Chondrocyte (in vitro differentiated cells): ENCODE results near the gene MYLK. TPM values are rescaled to one million over a fixed set of nuclear protein-coding genes. Genes with fewer than 3 reads are reported as not detected.

Experiments used
- DNase-seq: peaks from one replicate; pipeline ENCODE4 v3.0.0; 2021; ENCODE audit warnings: mixed read lengths, low spot score
- H3K27ac Mint-ChIP-seq: one replicate; pipeline ENCODE4 v1.8.0; 2021; ENCODE audit warnings: mild to moderate bottlenecking, moderate library complexity, mixed read lengths; ENCODE audit not compliant: unreplicated experiment
- H3K27me3 Mint-ChIP-seq: 2 replicates; pipeline ENCODE4 v1.8.0; 2021; ENCODE audit warnings: low read depth, mixed read lengths
- H3K36me3 Mint-ChIP-seq: 2 replicates; pipeline ENCODE4 v1.8.0; 2021; ENCODE audit warnings: low read depth, mixed read lengths
- H3K4me1 Mint-ChIP-seq: 2 replicates; pipeline ENCODE4 v1.8.0; 2021; ENCODE audit warnings: low read depth, mild to moderate bottlenecking, mixed read lengths
- H3K4me3 Mint-ChIP-seq: one replicate; pipeline ENCODE4 v1.8.0; 2021; ENCODE audit warnings: mild to moderate bottlenecking, moderate library complexity, mixed read lengths; ENCODE audit not compliant: unreplicated experiment
- H3K9me3 Mint-ChIP-seq: 2 replicates; pipeline ENCODE4 v1.8.0; 2021; ENCODE audit warnings: low read depth, mixed read lengths
- total RNA-seq: library from RNA; stranded (reverse); gene quantifications from 3 replicates; pipeline ENCODE4 v1.2.1, GENCODE V29; 2021
- TF ChIP-seq, protein P1 (sequence below): fragments of 200-600 bp; sonication (generic); IDR thresholded peaks from 2 replicates; pipeline ENCODE4 v1.5.0; 2021; ENCODE audit warnings: antibody characterized with exemption, mild to moderate bottlenecking, moderate library complexity

MYLK gene
- total RNA-seq, 1 donor from 2014 or later = 405 TPM

DNA sequence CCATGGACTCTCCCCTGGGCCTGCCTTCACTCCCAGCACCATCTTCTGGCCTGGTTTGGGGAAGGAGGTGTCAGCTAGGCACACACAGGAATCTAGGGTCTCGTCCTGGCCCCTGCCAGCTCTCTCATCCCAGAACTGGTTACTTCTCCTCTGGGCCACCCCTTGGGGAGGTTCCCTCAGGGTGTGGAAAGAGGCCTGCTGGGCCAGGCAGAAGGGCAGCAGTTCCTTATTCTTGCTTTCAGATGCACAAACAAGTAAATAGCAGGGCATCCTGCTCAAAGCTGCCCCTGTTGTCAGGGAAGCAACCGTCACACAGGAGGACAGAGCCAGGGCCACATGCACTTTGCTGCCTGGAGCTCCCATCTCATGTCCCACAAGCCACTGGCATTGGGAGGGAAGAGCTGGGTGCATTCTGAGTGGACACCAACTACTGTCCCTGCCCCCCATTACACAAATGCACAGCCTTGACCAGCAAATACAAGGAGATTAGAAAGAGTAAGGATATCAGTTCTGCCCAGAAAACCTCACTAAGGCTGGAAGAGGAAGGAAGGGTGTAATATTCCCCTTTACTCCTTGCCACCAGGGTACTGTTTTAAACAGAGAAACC, 190.4 kb downstream of the MYLK start:
- peak overlapping the region; percentile 86 for H3K27ac Mint-ChIP-seq
- no peaks in the 10 kb centered on the region for H3K9me3 Mint-ChIP-seq
- TF ChIP-seq, protein P1, sequence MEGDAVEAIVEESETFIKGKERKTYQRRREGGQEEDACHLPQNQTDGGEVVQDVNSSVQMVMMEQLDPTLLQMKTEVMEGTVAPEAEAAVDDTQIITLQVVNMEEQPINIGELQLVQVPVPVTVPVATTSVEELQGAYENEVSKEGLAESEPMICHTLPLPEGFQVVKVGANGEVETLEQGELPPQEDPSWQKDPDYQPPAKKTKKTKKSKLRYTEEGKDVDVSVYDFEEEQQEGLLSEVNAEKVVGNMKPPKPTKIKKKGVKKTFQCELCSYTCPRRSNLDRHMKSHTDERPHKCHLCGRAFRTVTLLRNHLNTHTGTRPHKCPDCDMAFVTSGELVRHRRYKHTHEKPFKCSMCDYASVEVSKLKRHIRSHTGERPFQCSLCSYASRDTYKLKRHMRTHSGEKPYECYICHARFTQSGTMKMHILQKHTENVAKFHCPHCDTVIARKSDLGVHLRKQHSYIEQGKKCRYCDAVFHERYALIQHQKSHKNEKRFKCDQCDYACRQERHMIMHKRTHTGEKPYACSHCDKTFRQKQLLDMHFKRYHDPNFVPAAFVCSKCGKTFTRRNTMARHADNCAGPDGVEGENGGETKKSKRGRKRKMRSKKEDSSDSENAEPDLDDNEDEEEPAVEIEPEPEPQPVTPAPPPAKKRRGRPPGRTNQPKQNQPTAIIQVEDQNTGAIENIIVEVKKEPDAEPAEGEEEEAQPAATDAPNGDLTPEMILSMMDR = no peak
- DNase-seq = no peak
- peak overlapping the region; percentile 87 for H3K4me3 Mint-ChIP-seq
- no peaks in the 10 kb centered on the region for H3K27me3 Mint-ChIP-seq
- H3K36me3 Mint-ChIP-seq = peaks cover 49% of the 10 kb centered on the region
- peaks cover 100% of the 10 kb centered on the region for H3K4me1 Mint-ChIP-seq

DNA sequence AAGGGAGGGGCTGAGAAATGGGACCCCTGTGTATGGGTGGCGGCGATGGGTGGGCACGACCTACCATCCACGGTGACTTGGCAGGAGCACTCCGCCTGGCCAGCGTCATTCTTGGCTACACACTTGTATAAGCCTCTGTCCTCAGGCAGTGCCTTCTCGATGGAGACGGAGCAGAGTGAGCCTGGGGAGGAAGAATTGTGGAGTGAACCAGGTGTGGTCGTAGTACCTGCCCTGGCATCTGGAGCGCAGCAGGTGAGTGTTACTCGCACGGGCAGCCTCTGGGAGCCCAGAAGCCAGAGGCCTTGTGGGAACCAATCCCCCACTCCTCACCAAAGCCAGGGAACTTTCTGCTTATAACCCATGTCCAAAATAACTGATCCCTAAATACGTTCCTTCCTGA, 191.5 kb downstream of the MYLK start:
- H3K4me1 Mint-ChIP-seq = peaks cover 100% of the 10 kb centered on the region
- H3K36me3 Mint-ChIP-seq = peaks cover 51% of the 10 kb centered on the region
- TF ChIP-seq, protein P1 = no peak
- DNase-seq = no peak
- no peaks in the 10 kb centered on the region for H3K9me3 Mint-ChIP-seq
- H3K27me3 Mint-ChIP-seq = no peaks in the 10 kb centered on the region
- H3K4me3 Mint-ChIP-seq = no peak overlapping the region
- peak overlapping the region; percentile 86 for H3K27ac Mint-ChIP-seq

DNA sequence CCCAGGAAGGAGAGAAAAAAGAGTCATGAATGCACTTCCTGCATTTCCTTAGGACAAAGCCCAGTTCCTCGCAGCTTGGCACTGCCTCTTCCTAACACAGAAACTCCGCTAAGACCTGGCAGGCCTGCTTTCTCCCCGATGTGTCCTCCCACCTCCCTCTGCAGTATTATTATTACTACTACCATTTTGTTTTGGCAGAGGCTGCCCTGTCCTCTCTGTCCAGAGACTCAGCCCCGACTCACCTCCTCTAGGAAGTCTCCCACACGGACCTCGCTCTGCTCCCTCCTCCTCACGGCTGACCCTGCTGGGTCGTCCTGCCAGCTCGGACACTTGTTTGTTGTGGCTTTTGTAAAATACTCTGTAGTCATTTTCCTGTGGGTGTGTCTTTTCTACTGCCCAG, 192.1 kb downstream of the MYLK start:
- no peak for DNase-seq
- Mint-ChIP-seq H3K36me3 (peaks cover 51% of the 10 kb centered on the region), H3K27ac (peak overlapping the region; percentile 86), H3K9me3 (no peaks in the 10 kb centered on the region), H3K27me3 (no peaks in the 10 kb centered on the region), H3K4me1 (peaks cover 100% of the 10 kb centered on the region), H3K4me3 (no peak overlapping the region)
- TF ChIP-seq, protein P1 = no peak

DNA sequence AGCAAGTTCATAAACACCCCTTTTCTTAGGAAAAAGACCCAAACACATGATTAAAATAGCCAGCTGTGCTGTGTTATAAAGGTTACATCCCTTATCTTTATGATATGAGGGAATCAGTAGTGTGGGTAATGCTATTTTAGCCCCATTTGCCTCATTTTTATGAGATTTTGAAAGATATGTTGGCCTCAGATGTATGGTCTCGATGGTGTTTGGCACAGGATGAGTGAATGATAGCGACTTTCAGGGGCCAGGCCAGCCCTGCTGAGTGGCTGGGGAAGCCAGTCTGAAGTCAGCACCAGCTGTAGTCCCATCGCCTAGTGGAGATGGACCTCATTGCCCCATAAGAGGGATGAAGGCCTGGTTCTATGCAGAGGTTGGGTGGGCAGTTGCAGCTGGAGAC, 194.3 kb downstream of the MYLK start:
- Mint-ChIP-seq H3K4me3 (no peak overlapping the region), H3K27me3 (no peaks in the 10 kb centered on the region), H3K36me3 (peaks cover 53% of the 10 kb centered on the region), H3K27ac (peak overlapping the region; percentile 41), H3K9me3 (no peaks in the 10 kb centered on the region), H3K4me1 (peaks cover 98% of the 10 kb centered on the region)
- DNase-seq = no peak
- TF ChIP-seq, protein P1 = no peak

DNA sequence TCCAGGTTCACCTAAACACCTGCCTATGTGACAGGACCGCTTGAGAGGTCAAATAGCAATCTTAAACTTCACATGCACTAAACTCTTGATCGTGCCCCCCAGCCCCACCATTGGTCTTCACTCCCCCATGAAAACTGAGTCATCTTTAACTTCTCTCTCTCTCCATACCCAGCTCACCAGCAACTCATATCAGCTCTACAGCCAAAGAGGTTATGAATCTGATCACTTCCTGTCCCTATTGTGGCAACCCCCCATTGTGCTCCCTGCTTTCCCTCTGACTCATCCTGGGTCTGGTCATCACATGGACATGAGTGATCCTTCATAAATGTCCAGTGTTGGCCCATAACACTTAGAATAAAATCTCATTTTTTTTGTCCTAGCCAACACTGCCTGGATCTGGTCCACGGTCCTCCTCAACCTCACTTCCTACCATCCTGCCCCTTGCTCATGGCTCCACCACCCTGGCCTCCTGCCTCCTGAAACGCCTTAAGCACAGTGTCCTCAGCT, 195.8 kb downstream of the MYLK start:
- DNase-seq = no peak
- H3K9me3 Mint-ChIP-seq = no peaks in the 10 kb centered on the region
- TF ChIP-seq, protein P1 = no peak
- peak overlapping the region; percentile 28 for H3K4me3 Mint-ChIP-seq
- H3K36me3 Mint-ChIP-seq = peaks cover 57% of the 10 kb centered on the region
- peak overlapping the region; percentile 89 for H3K27ac Mint-ChIP-seq
- no peaks in the 10 kb centered on the region for H3K27me3 Mint-ChIP-seq
- H3K4me1 Mint-ChIP-seq = peaks cover 98% of the 10 kb centered on the region
